Suprapubic skin (tissue), 3 donors: ENCODE results near the gene TSEN54.

Experiments used
- CTCF ChIP-seq, 2 donors: fragments of 200-600 bp in 1 of 2; fragments of 450-650 bp in 1 of 2; sonication (generic) in 1 of 2; IDR thresholded peaks; one replicate each; pipeline ENCODE4 v1.5.1; 2016 to 2019; ENCODE audit warnings: antibody characterized with exemption in 2 of 2, mild to moderate bottlenecking in 1 of 2, moderate library complexity in 1 of 2
- POLR2AphosphoS5 ChIP-seq, 3 donors: sonication (generic); formaldehyde crosslinking; IDR thresholded peaks; one replicate each; pipeline ENCODE4 v1.6.1; 2017; ENCODE audit warnings: antibody characterized with exemption in 3 of 3

GRCh38 chr17:75547091-75547490, 30.8 kb downstream of the TSEN54 start:
- TF ChIP-seq CTCF (IDR thresholded peaks at IDR 0.05) (no peak), POLR2AphosphoS5 (IDR thresholded peaks at IDR 0.05) (no peak)
